Loucy (cell line): ENCODE measurements around the gene ATP11C.

Experiments used
- CTCF ChIP-seq: fragments of 200-600 bp; sonication (generic); conservative IDR thresholded peaks from 2 replicates; pipeline ENCODE4 v1.5.1; 2014; ENCODE audit warnings: mild to moderate bottlenecking, antibody characterized with exemption, low read length
- EZH2phosphoT487 ChIP-seq: fragments of 200-600 bp; IDR thresholded peaks from 2 replicates; pipeline ENCODE4 v1.6.1; 2018; ENCODE audit warnings: antibody characterized with exemption, mild to moderate bottlenecking, moderate library complexity, borderline replicate concordance

GRCh38 chrX:139702658-139703057, 230.2 kb downstream of the ATP11C start:
- TF ChIP-seq CTCF (no peak), EZH2phosphoT487 (no peak)
